H9 (cell line): Measurements from ENCODE around the gene EML4. TPM values are rescaled to one million over a fixed set of nuclear protein-coding genes. Genes with fewer than 3 reads are reported as not detected.

ENCODE experiments used
- DNase-seq: peaks from one replicate; pipeline ENCODE4 v3.0.0-alpha.2; 2017
- H2AFZ ChIP-seq: one replicate; pipeline ENCODE4 v1.6.1; 2013; ENCODE audit warnings: mild to moderate bottlenecking, low read length, control low read depth, moderate library complexity
- H2AK5ac ChIP-seq: 2 replicates; pipeline ENCODE4 v1.6.1; 2013; ENCODE audit warnings: low read length, control low read depth, mixed read lengths; ENCODE audit not compliant: insufficient read length
- H2BK120ac ChIP-seq: one replicate; pipeline ENCODE4 v1.6.1; 2013; ENCODE audit warnings: low read depth, mild to moderate bottlenecking, low read length, control low read depth, inconsistent platforms; ENCODE audit not compliant: poor library complexity, severe bottlenecking
- H2BK12ac ChIP-seq: 2 replicates; pipeline ENCODE4 v1.6.1; 2013; ENCODE audit warnings: low read length, control low read depth, mixed read lengths, low read depth; ENCODE audit not compliant: insufficient read length
- H2BK15ac ChIP-seq: 2 replicates; pipeline ENCODE4 v1.6.1; 2013; ENCODE audit warnings: low read depth, low read length, control low read depth
- H2BK20ac ChIP-seq: one replicate; pipeline ENCODE4 v1.6.1; 2013; ENCODE audit warnings: low read depth, mild to moderate bottlenecking, low read length, control low read depth, inconsistent platforms; ENCODE audit not compliant: poor library complexity, severe bottlenecking
- H2BK5ac ChIP-seq: 2 replicates; pipeline ENCODE4 v1.6.1; 2013; ENCODE audit warnings: low read length, control low read depth, mixed read lengths; ENCODE audit not compliant: insufficient read length
- H3K14ac ChIP-seq: 2 replicates; pipeline ENCODE4 v1.6.1; 2013; ENCODE audit warnings: low read length, control low read depth; ENCODE audit not compliant: insufficient read depth
- H3K18ac ChIP-seq: 2 replicates; pipeline ENCODE4 v1.6.1; 2013; ENCODE audit warnings: low read depth, mild to moderate bottlenecking, mixed read lengths, low read length, control low read depth; ENCODE audit not compliant: insufficient read length
- H3K23ac ChIP-seq: 2 replicates; pipeline ENCODE4 v1.6.1; 2013; ENCODE audit warnings: low read length, control low read depth, mixed read lengths, low read depth; ENCODE audit not compliant: insufficient read length
- H3K23me2 ChIP-seq: 2 replicates; pipeline ENCODE4 v1.6.1; 2013; ENCODE audit warnings: low read depth, mild to moderate bottlenecking, mixed read lengths, low read length, control low read depth; ENCODE audit not compliant: insufficient read length, poor library complexity, severe bottlenecking
- H3K27ac ChIP-seq: 2 replicates; pipeline ENCODE4 v1.5.1; 2013; ENCODE audit warnings: low read length, control low read depth, mixed read lengths, low read depth; ENCODE audit not compliant: insufficient read length
- H3K27me3 ChIP-seq: 2 replicates; pipeline ENCODE4 v1.6.1; 2013; ENCODE audit warnings: low read length, control low read depth, inconsistent platforms; ENCODE audit not compliant: insufficient read depth
- H3K4ac ChIP-seq: 2 replicates; pipeline ENCODE4 v1.6.1; 2013; ENCODE audit warnings: low read depth, mild to moderate bottlenecking, control low read depth, inconsistent platforms, low read length, moderate library complexity
- H3K4me1 ChIP-seq: 2 replicates; pipeline ENCODE4 v1.6.1; 2013; ENCODE audit warnings: low read length, control low read depth, inconsistent platforms; ENCODE audit not compliant: insufficient read depth
- H3K4me2 ChIP-seq: 2 replicates; pipeline ENCODE4 v1.6.1; 2013; ENCODE audit warnings: low read length, control low read depth, mixed read lengths; ENCODE audit not compliant: insufficient read length, insufficient read depth
- H3K56ac ChIP-seq: 2 replicates; pipeline ENCODE4 v1.6.1; 2013; ENCODE audit warnings: low read depth, mild to moderate bottlenecking, mixed read lengths, low read length, control low read depth; ENCODE audit not compliant: insufficient read length
- H3K79me1 ChIP-seq: 2 replicates; pipeline ENCODE4 v1.6.1; 2013; ENCODE audit warnings: low read depth, mild to moderate bottlenecking, moderate library complexity, low read length, control low read depth, inconsistent platforms; ENCODE audit not compliant: insufficient read depth, poor library complexity, severe bottlenecking
- H3K79me2 ChIP-seq: 2 replicates; pipeline ENCODE4 v1.6.1; 2013; ENCODE audit warnings: low read length, control low read depth, inconsistent platforms; ENCODE audit not compliant: insufficient read depth
- H3K9ac ChIP-seq: 2 replicates; pipeline ENCODE4 v1.6.1; 2013; ENCODE audit warnings: low read length, control low read depth, mixed read lengths; ENCODE audit not compliant: insufficient read length; ENCODE audit errors: extremely low read depth
- H3K9me3 ChIP-seq: one replicate; pipeline ENCODE4 v1.6.1; 2013; ENCODE audit warnings: low read depth, low read length, inconsistent platforms; ENCODE audit not compliant: control insufficient read depth
- H3T11ph ChIP-seq: one replicate; pipeline ENCODE4 v1.6.1; 2013; ENCODE audit warnings: mild to moderate bottlenecking, low read length, control low read depth, inconsistent platforms
- H4K20me1 ChIP-seq: one replicate; pipeline ENCODE4 v1.6.1; 2013; ENCODE audit not compliant: control insufficient read depth, insufficient read length, insufficient read depth
- H4K5ac ChIP-seq: 2 replicates; pipeline ENCODE4 v1.6.1; 2013; ENCODE audit warnings: low read depth, mild to moderate bottlenecking, mixed read lengths, low read length, control low read depth; ENCODE audit not compliant: insufficient read length
- H4K8ac ChIP-seq: replicated peaks from 2 replicates; pipeline ENCODE4 v1.6.1; 2013; ENCODE audit warnings: low read length, control low read depth, mixed read lengths, low read depth; ENCODE audit not compliant: insufficient read length
- H4K91ac ChIP-seq: 2 replicates; pipeline ENCODE4 v1.6.1; 2013; ENCODE audit warnings: low read depth, mild to moderate bottlenecking, moderate library complexity, mixed read lengths, low read length, control low read depth; ENCODE audit not compliant: insufficient read length
- H3K27ac Mint-ChIP-seq, 3 experiments: 2 replicates in 2 of 3; 3 replicates in 1 of 3; pipeline ENCODE4 v1.8.0; 2020 to 2021; ENCODE audit warnings: mixed read lengths in 3 of 3, mild to moderate bottlenecking in 1 of 3, moderate library complexity in 1 of 3
- H3K27me3 Mint-ChIP-seq: 2 replicates; pipeline ENCODE4 v1.8.0; 2021; ENCODE audit warnings: low read depth, mild to moderate bottlenecking, moderate library complexity, mixed read lengths
- H3K36me3 Mint-ChIP-seq, 3 experiments: 2 replicates in 2 of 3; 3 replicates in 1 of 3; pipeline ENCODE4 v1.8.0; 2020 to 2021; ENCODE audit warnings: low read depth in 3 of 3, mixed read lengths in 3 of 3; ENCODE audit not compliant: insufficient read depth in 1 of 3
- H3K4me1 Mint-ChIP-seq, 2 experiments: 2 replicates each; pipeline ENCODE4 v1.8.0; 2020; ENCODE audit warnings: mixed read lengths in 2 of 2
- H3K4me3 Mint-ChIP-seq, 2 experiments: 2 replicates in 1 of 2; 3 replicates in 1 of 2; pipeline ENCODE4 v1.8.0; 2020 to 2021; ENCODE audit warnings: mild to moderate bottlenecking in 2 of 2, mixed read lengths in 2 of 2, moderate library complexity in 1 of 2
- H3K9me3 Mint-ChIP-seq, 2 experiments: 2 replicates in 1 of 2; 3 replicates in 1 of 2; pipeline ENCODE4 v1.8.0; 2020; ENCODE audit warnings: mild to moderate bottlenecking in 2 of 2, mixed read lengths in 2 of 2, moderate library complexity in 1 of 2
- WGBS: extraction: QIAGEN DNeasy Blood & Tissue Kit; methylation state at CpG from one replicate; pipeline ENCODE4 v1.1.7; 2013; ENCODE audit warnings: missing lambda C conversion rate, low lambda C conversion rate, mixed read lengths; ENCODE audit not compliant: insufficient read length; ENCODE audit errors: extremely low coverage; 5-methylcytosine and 5-hydroxymethylcytosine counted together
- total RNA-seq: library from RNA; stranded (reverse); gene quantifications from 2 replicates; pipeline ENCODE4 v1.2.1, GENCODE V29; 2021
- TF ChIP-seq, protein P1 (sequence below): fragments of 200-600 bp; sonication (generic); conservative IDR thresholded peaks from 3 replicates; pipeline ENCODE4 v1.8.0; 2021; ENCODE audit warnings: antibody characterized with exemption, mild to moderate bottlenecking

The EML4 gene
- total RNA-seq, 1 experiment from 2014 or later, result 68.6 TPM

GRCh38 chr2:42219160-42219559 lies 50.0 kb downstream of the EML4 start:
- DNase-seq, result no peak
- whole genome bisulfite sequencing, result no CpG with 5 or more reads among the region's 3 CpGs
- Histone ChIP-seq H3K79me1 (peaks cover 5% of the 10 kb centered on the region), H3K27ac (no peak overlapping the region), H3K4me2 (no peak overlapping the region), H2BK15ac (no peak overlapping the region), H2BK120ac (no peak overlapping the region), H3K23me2 (no peaks in the 10 kb centered on the region), H2BK20ac (no peak overlapping the region), H3K18ac (no peak overlapping the region), H2BK5ac (no peak overlapping the region), H2AK5ac (no peak overlapping the region), H4K8ac (no peak overlapping the region), H3K27me3 (no peaks in the 10 kb centered on the region), H3K9me3 (no peaks in the 10 kb centered on the region), H4K91ac (no peak overlapping the region), H3K4ac (no peak overlapping the region), H3K9ac (no peak overlapping the region), H3K23ac (no peak overlapping the region), H2AFZ (no peak overlapping the region), H3K79me2 (peaks cover 6% of the 10 kb centered on the region; the same call in 1 of the 2 replicates), H3K14ac (no peak overlapping the region), H2BK12ac (no peak overlapping the region), H4K5ac (no peak overlapping the region), H4K20me1 (no peaks in the 10 kb centered on the region), H3K56ac (no peak overlapping the region), H3T11ph (no peak overlapping the region), H3K4me1 (no peaks in the 10 kb centered on the region)
- Mint-ChIP-seq H3K27me3 (no peaks in the 10 kb centered on the region), H3K27ac (no peak overlapping the region; a peak in 1 of 7 replicates), H3K36me3 (peaks cover 0 to 13% (median 4%) of the 10 kb centered on the region in 3 experiments; a peak in 3 of 7 replicates), H3K4me1 (peaks cover 8 to 13% of the 10 kb centered on the region in 2 experiments), H3K9me3 (no peaks in the 10 kb centered on the region), H3K4me3 (no peak overlapping the region)
- TF ChIP-seq, protein P1, sequence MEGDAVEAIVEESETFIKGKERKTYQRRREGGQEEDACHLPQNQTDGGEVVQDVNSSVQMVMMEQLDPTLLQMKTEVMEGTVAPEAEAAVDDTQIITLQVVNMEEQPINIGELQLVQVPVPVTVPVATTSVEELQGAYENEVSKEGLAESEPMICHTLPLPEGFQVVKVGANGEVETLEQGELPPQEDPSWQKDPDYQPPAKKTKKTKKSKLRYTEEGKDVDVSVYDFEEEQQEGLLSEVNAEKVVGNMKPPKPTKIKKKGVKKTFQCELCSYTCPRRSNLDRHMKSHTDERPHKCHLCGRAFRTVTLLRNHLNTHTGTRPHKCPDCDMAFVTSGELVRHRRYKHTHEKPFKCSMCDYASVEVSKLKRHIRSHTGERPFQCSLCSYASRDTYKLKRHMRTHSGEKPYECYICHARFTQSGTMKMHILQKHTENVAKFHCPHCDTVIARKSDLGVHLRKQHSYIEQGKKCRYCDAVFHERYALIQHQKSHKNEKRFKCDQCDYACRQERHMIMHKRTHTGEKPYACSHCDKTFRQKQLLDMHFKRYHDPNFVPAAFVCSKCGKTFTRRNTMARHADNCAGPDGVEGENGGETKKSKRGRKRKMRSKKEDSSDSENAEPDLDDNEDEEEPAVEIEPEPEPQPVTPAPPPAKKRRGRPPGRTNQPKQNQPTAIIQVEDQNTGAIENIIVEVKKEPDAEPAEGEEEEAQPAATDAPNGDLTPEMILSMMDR, result no peak
